OCI-LY7 (cell line): ENCODE measurements around the gene TKFC. TPM values are rescaled to one million over a fixed set of nuclear protein-coding genes. Genes with fewer than 3 reads are reported as not detected.
A peak's percentile ranks its signal among the peaks of the same experiment; 100 is the strongest.

ENCODE experiments used
- BruUV-seq: library from RNA; stranded (reverse); fragments of 400-500 nt; replicated peaks from 2 replicates; lab custom pipeline; 2021; lab: Mats Ljungman, UMichigan
- CTCF ChIA-PET: fragments of 300-600 bp; sonication (Branson Sonifier 250); formaldehyde crosslinking; loops from one replicate; lab custom pipeline; 2022; ENCODE audit warnings: antibody characterized with exemption; ENCODE audit not compliant: unreplicated experiment; lab: Charles Lee
- POLR2A ChIA-PET: fragments of 300-600 bp; sonication (Branson Sonifier 250); formaldehyde crosslinking; loops from one replicate; lab custom pipeline; 2022; ENCODE audit warnings: antibody characterized with exemption; lab: Charles Lee
- DNase-seq: peaks from one replicate; pipeline ENCODE4 v3.0.0-alpha.2; 2015; ENCODE audit warnings: low spot score
- H2AFZ ChIP-seq: fragments of 200-600 bp; sonication (generic), shearing (Covaris generic); 2 replicates; pipeline ENCODE4 v1.6.1; 2014; ENCODE audit warnings: mild to moderate bottlenecking, antibody characterized with exemption, low read length, moderate library complexity
- H3K27ac ChIP-seq: fragments of 200-600 bp; sonication (generic); 2 replicates; pipeline ENCODE4 v1.5.1; 2014; ENCODE audit warnings: mixed run types, low read depth, mild to moderate bottlenecking, moderate library complexity, low read length, inconsistent platforms; ENCODE audit not compliant: poor library complexity, severe bottlenecking
- H3K36me3 ChIP-seq: fragments of 200-600 bp; sonication (generic); 2 replicates; pipeline ENCODE4 v1.6.1; 2014; ENCODE audit warnings: mild to moderate bottlenecking, antibody characterized with exemption, low read length, moderate library complexity, mixed read lengths; ENCODE audit not compliant: insufficient read depth
- H3K4me1 ChIP-seq: fragments of 200-600 bp; sonication (generic); 2 replicates; pipeline ENCODE4 v1.5.1; 2014; ENCODE audit warnings: mild to moderate bottlenecking, low read length; ENCODE audit not compliant: insufficient read depth, poor library complexity, severe bottlenecking
- H3K4me2 ChIP-seq: fragments of 200-600 bp; sonication (generic); 2 replicates; pipeline ENCODE4 v1.6.1; 2014; ENCODE audit warnings: mild to moderate bottlenecking, low read length
- H3K4me3 ChIP-seq: fragments of 200-600 bp; sonication (generic); 2 replicates; pipeline ENCODE4 v1.5.1; 2014; ENCODE audit warnings: mild to moderate bottlenecking, low read depth, low read length; ENCODE audit not compliant: poor library complexity, severe bottlenecking
- H3K79me2 ChIP-seq: fragments of 200-600 bp; sonication (generic); 2 replicates; pipeline ENCODE4 v1.6.1; 2016; ENCODE audit warnings: low read depth, mild to moderate bottlenecking, low read length, moderate library complexity, mixed read lengths; ENCODE audit not compliant: insufficient read depth
- H3K9me2 ChIP-seq: fragments of 200-600 bp; sonication (generic); 2 replicates; pipeline ENCODE4 v1.6.1; 2016; ENCODE audit warnings: mild to moderate bottlenecking, low read length, mixed read lengths; ENCODE audit not compliant: insufficient read depth
- H3K9me3 ChIP-seq: fragments of 200-600 bp; sonication (generic); 2 replicates; pipeline ENCODE4 v1.6.1; 2014; ENCODE audit warnings: mild to moderate bottlenecking, mixed run types, low read length, mixed read lengths
- H4K20me1 ChIP-seq: fragments of 200-600 bp; sonication (generic); 2 replicates; pipeline ENCODE4 v1.6.1; 2014; ENCODE audit warnings: mild to moderate bottlenecking, antibody characterized with exemption, low read length, moderate library complexity, mixed read lengths; ENCODE audit not compliant: insufficient read depth
- CTCF ChIP-seq: fragments of 200-600 bp; sonication (generic); conservative IDR thresholded peaks from 2 replicates; pipeline ENCODE4 v1.5.1; 2014; ENCODE audit warnings: mild to moderate bottlenecking, antibody characterized with exemption, low read length, moderate library complexity, mixed read lengths
- EZH2phosphoT487 ChIP-seq: fragments of 200-600 bp; sonication (generic); IDR thresholded peaks from 2 replicates; pipeline ENCODE4 v1.6.1; 2018; ENCODE audit warnings: low read depth, borderline replicate concordance, mild to moderate bottlenecking, mixed run types, antibody characterized with exemption, low read length, moderate library complexity, mixed read lengths
- intact Hi-C: fragments of 100-400 bp; cut with micrococcal nuclease; formaldehyde crosslinking; loops from one replicate; pipeline ENCODE4 v1.10.0; 2022; ENCODE audit not compliant: unreplicated experiment
- total RNA-seq, 2 experiments: library from RNA; depleted of rRNA in 1 of 2; stranded (reverse); fragments of >200 nt in 1 of 2; shearing (Covaris generic) in 1 of 2; gene quantifications; 2 replicates each; pipeline ENCODE4 v1.2.3, GENCODE V29; 2014 to 2022

The TKFC gene
- total RNA-seq, 2 experiments from 2014 or later = 77.8 to 166 TPM

- Histone ChIP-seq H3K36me3 (peaks cover 35% of the 10 kb centered on the region), H3K9me2 (no peaks in the 10 kb centered on the region), H3K4me3 (peak overlapping the region; percentile 55), H3K9me3 (no peaks in the 10 kb centered on the region), H3K79me2 (peaks cover 26% of the 10 kb centered on the region), H4K20me1 (no peaks in the 10 kb centered on the region), H2AFZ (0 out of 2 replicates have a peak overlapping the region, but pooled peaks have one; percentile 9), H3K27ac (peak overlapping the region; percentile 94), H3K4me1 (peaks cover 63% of the 10 kb centered on the region), H3K4me2 (peak overlapping the region; percentile 82)
- ChIA-PET POLR2A (interaction anchor here (1.2 to 3.4 kb wide), 7 partner anchors 9 to 45 kb away, joined by 3 to 23 read pairs (median 6); no protein-coding TSS in a partner anchor), CTCF (interaction anchor here (2.5 kb wide), 1 partner anchor 21 kb away, joined by 19 read pairs; no protein-coding TSS in a partner anchor)
- DNase-seq = peak; percentile 44
- no TSS peak for BruUV-seq
- intact Hi-C loops = loop anchor here (1.0 kb wide), 2 partner anchors 20 to 195 kb away; partner anchors contain the start of gene VPS37C
- no peak for TF ChIP-seq CTCF
- no peak for TF ChIP-seq EZH2phosphoT487
These were observed 23.7 kb downstream of the TKFC start for GRCh38 chr11:61356706-61357105.

GRCh38 chr11:61357233-61357893 lies 24.3 kb downstream of the TKFC start:
- H3K79me2 ChIP-seq = peaks cover 28% of the 10 kb centered on the region
- peak overlapping the region; percentile 82 for H3K4me2 ChIP-seq
- peak overlapping the region; percentile 9; the same call in 1 of the 2 replicates for H2AFZ ChIP-seq
- H3K27ac ChIP-seq = peak overlapping the region; percentile 94
- CTCF ChIA-PET = interaction anchor here (2.5 kb wide), 1 partner anchor 21 kb away, joined by 19 read pairs; no protein-coding TSS in a partner anchor
- H3K9me2 ChIP-seq = no peaks in the 10 kb centered on the region
- H3K9me3 ChIP-seq = no peaks in the 10 kb centered on the region
- no peak for TF ChIP-seq CTCF
- TF ChIP-seq EZH2phosphoT487 = no peak
- peaks cover 63% of the 10 kb centered on the region for H3K4me1 ChIP-seq
- peak overlapping the region; percentile 55 for H3K4me3 ChIP-seq
- H4K20me1 ChIP-seq = no peaks in the 10 kb centered on the region
- peak; percentile 87 for DNase-seq
- intact Hi-C loops = loop anchor here (1.0 kb wide), 2 partner anchors 21 to 196 kb away; partner anchors contain the start of gene VPS37C
- peaks cover 29% of the 10 kb centered on the region for H3K36me3 ChIP-seq
- POLR2A ChIA-PET = interaction anchor here (0.7 to 3.4 kb wide), 7 partner anchors 8 to 28 kb away, joined by 3 to 23 read pairs (median 6); no protein-coding TSS in a partner anchor
- BruUV-seq = no TSS peak
